Upper lobe of right lung (tissue), 1 donor: Measurements from ENCODE around the gene UPK1A. TPM values are rescaled to one million over a fixed set of nuclear protein-coding genes. Genes with fewer than 3 reads are reported as not detected.
"Not testable (repeated sequence)": the region's sequence is repeated elsewhere in the genome, so short reads cannot be mapped to it uniquely, and the experiment has no call there.

Experiments used
- ATAC-seq: fragments of 200-7000 bp; cut with Tn5 transposase; one replicate; pipeline ENCODE4 v1.9.1; 2020; ENCODE audit warnings: mild to moderate bottlenecking, moderate library complexity
- DNase-seq: peaks from one replicate; pipeline ENCODE4 v3.0.0-alpha.2; 2020
- H3K27ac ChIP-seq: fragments of 200-600 bp; one replicate; pipeline ENCODE4 v1.8.0; 2022
- H3K27me3 ChIP-seq: fragments of 200-600 bp; one replicate; pipeline ENCODE4 v1.8.0; 2022; ENCODE audit warnings: mild to moderate bottlenecking
- H3K36me3 ChIP-seq: fragments of 200-600 bp; one replicate; pipeline ENCODE4 v1.8.0; 2022
- H3K4me1 ChIP-seq: fragments of 200-600 bp; one replicate; pipeline ENCODE4 v1.8.0; 2022
- H3K4me3 ChIP-seq: fragments of 200-600 bp; one replicate; pipeline ENCODE4 v1.8.0; 2022; ENCODE audit warnings: mild to moderate bottlenecking
- H3K9me3 ChIP-seq: fragments of 200-600 bp; one replicate; pipeline ENCODE4 v1.8.0; 2022
- intact Hi-C: fragments of 100-400 bp; cut with DNase I; formaldehyde crosslinking; loops from one replicate; pipeline ENCODE4 v1.11.0; 2022
- total RNA-seq: library from RNA; stranded (reverse); fragmentation: NEBNext Ultra II Directional; extraction: Animal tissue kit (Norgen Biotek cat#: 25700); gene quantifications from one replicate; pipeline ENCODE4 v1.2.1, GENCODE V29; 2021
- TF ChIP-seq, protein P1 (sequence below): fragments of 200-600 bp; IDR thresholded peaks from one replicate; pipeline ENCODE4 v1.8.0; 2022; ENCODE audit warnings: antibody characterized with exemption
- donor health status: DM: no; HTN: yes; CAD: no; lungs with severe emphysema.

Gene UPK1A
- total RNA-seq, 1 donor from 2014 or later, result not detected

DNA sequence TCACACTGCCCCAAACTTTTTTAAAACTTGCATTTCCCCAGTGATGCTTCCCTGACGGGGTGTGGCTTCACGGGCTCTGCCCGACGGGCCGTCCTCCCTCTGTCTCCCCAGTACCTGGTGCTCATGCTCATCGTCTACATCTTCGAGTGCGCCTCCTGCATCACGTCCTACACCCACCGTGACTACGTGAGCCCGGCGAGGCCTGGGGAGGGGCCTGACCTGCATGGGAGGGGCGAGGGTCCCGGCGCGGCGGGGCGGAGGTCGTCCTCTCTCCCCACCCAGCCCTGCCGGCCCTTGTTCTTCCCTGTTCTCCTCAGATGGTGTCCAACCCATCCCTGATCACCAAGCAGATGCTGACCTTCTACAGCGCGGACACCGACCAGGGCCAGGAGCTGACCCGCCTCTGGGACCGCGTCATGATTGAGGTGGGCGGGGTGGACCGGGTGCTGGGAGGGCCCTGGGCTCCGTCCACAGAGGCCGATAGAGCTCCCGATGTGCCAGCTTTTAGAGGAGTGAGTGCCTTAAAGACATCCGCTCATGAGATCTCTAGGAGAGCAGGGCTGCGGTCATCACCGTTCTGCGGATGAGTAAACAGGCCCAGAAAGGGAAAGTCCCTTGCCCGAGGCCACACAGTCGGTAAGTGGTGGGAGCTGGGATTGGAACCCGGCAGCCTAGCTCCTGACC lies 6.9 kb downstream of the UPK1A start:
- H3K27me3 ChIP-seq, result peaks cover 13% of the 10 kb centered on the region
- peak; percentile 71 for DNase-seq
- peak; percentile 85 for ATAC-seq
- no peaks in the 10 kb centered on the region for H3K4me1 ChIP-seq
- TF ChIP-seq, protein P1, sequence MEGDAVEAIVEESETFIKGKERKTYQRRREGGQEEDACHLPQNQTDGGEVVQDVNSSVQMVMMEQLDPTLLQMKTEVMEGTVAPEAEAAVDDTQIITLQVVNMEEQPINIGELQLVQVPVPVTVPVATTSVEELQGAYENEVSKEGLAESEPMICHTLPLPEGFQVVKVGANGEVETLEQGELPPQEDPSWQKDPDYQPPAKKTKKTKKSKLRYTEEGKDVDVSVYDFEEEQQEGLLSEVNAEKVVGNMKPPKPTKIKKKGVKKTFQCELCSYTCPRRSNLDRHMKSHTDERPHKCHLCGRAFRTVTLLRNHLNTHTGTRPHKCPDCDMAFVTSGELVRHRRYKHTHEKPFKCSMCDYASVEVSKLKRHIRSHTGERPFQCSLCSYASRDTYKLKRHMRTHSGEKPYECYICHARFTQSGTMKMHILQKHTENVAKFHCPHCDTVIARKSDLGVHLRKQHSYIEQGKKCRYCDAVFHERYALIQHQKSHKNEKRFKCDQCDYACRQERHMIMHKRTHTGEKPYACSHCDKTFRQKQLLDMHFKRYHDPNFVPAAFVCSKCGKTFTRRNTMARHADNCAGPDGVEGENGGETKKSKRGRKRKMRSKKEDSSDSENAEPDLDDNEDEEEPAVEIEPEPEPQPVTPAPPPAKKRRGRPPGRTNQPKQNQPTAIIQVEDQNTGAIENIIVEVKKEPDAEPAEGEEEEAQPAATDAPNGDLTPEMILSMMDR, result no peak
- no peaks in the 10 kb centered on the region for H3K9me3 ChIP-seq
- H3K36me3 ChIP-seq, result no peaks in the 10 kb centered on the region
- H3K27ac ChIP-seq, result no peak overlapping the region
- peak overlapping the region; percentile 43 for H3K4me3 ChIP-seq
- intact Hi-C loops, result no loop called here

GRCh38 chr19:35675589-35676140 lies 9.3 kb downstream of the UPK1A start:
- ATAC-seq, result no peak
- TF ChIP-seq, protein P1, result no peak
- Histone ChIP-seq H3K27me3 (peaks cover 13% of the 10 kb centered on the region), H3K36me3 (no peaks in the 10 kb centered on the region), H3K4me1 (no peaks in the 10 kb centered on the region), H3K27ac (no peak overlapping the region), H3K4me3 (no peak overlapping the region), H3K9me3 (no peaks in the 10 kb centered on the region)
- intact Hi-C loops, result no loop called here
- DNase-seq, result no peak

- Histone ChIP-seq H3K4me3 (no peak overlapping the region), H3K36me3 (no peaks in the 10 kb centered on the region), H3K27me3 (no peaks in the 10 kb centered on the region), H3K4me1 (no peaks in the 10 kb centered on the region), H3K27ac (no peak overlapping the region), H3K9me3 (no peaks in the 10 kb centered on the region)
- TF ChIP-seq, protein P1, result no peak
- intact Hi-C loops, result no loop called here
- no peak for ATAC-seq
- no peak for DNase-seq
Measured at GRCh38 chr19:35689836-35690235, 23.5 kb downstream of the UPK1A start.

DNA sequence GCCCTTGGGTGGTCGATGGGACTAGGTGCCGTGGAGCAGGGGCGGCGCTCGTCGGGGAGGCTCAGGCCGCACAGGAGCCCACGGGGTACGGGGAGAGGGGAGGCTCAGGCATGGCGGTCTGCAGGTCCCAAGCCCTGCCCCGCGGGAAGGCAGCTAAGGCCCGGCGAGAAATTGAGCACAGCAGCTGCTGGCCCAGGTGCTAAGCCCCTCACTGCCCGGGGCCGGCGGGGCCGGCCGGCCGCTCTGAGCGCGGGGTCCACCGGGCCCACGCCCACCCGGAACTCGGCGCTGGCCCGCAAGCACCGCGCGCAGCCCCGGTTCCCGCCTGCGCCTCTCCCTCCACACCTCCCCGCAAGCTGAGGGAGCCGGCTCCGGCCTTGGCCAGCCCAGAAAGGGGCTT lies 24.8 kb downstream of the UPK1A start:
- ATAC-seq, intact Hi-C loops, H3K4me3 ChIP-seq, H3K27ac ChIP-seq, H3K9me3 ChIP-seq, H3K36me3 ChIP-seq, H3K4me1 ChIP-seq, DNase-seq, H3K27me3 ChIP-seq: not testable (repeated sequence)

DNA sequence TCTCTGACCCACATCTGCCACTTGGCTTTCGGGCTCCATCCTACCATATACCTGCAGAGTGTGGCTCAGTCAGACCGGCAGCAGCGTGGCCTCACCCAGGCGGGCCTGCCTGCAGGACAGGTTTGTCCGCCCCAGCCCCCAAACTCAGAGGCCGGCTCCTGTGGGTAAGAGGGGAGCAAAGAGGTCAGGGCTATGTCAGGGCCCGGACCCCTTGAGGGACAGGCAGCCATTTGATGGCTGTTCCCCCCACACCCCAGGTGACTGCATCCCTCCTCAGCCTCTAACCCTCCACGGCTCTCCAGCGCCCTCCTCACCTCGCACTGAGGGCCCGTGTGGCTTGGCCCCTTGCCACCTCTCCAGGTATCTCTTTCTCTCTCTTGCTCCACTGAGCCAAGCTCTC lies 25.7 kb downstream of the UPK1A start:
- no peaks in the 10 kb centered on the region for H3K36me3 ChIP-seq
- TF ChIP-seq, protein P1, result no peak
- no peak for ATAC-seq
- H3K27me3 ChIP-seq, result no peaks in the 10 kb centered on the region
- no peaks in the 10 kb centered on the region for H3K9me3 ChIP-seq
- no peak overlapping the region for H3K4me3 ChIP-seq
- no peak overlapping the region for H3K27ac ChIP-seq
- intact Hi-C loops, result no loop called here
- no peak for DNase-seq
- H3K4me1 ChIP-seq, result no peaks in the 10 kb centered on the region

DNA sequence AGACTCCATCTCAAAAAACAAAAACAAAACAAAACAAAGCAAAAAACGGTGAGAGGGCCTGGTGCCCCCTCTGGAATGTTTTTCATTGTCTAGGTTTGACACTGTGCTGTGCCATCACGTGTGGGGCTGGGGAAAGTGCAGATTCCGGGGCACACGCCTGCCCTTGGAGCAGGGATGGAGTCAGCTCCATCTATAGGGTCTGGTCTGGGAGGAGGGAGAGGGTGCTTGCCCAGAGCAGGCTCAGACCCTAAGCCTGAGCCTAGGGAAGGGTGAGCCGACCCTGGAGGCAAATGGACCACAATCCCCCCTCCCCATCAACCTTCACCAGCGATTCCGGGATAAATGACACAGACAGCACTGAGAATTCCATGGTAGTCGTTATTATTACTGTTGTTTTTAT lies 27.1 kb downstream of the UPK1A start:
- intact Hi-C loops, result no loop called here
- TF ChIP-seq, protein P1, result no peak
- ATAC-seq (no peak), DNase-seq (no peak)
- Histone ChIP-seq H3K27ac (no peak overlapping the region), H3K4me1 (no peaks in the 10 kb centered on the region), H3K36me3 (no peaks in the 10 kb centered on the region), H3K27me3 (no peaks in the 10 kb centered on the region), H3K9me3 (no peaks in the 10 kb centered on the region), H3K4me3 (no peak overlapping the region)
